IMR-90 (cell line): Measurements from ENCODE around the gene STX16.

Source experiments
- BHLHE40 ChIP-seq: fragments of 150-350 bp; IDR thresholded peaks from 2 replicates; pipeline ENCODE4 v1.6.1; 2016; ENCODE audit warnings: mild to moderate bottlenecking, low read depth, low read length
- CEBPB ChIP-seq: IDR thresholded peaks from 2 replicates; pipeline ENCODE4 v1.6.1; 2012; ENCODE audit warnings: low read depth, low read length, improper control_type of control experiment
- CHD1 ChIP-seq: IDR thresholded peaks from 2 replicates; pipeline ENCODE4 v1.6.1; 2012; ENCODE audit warnings: low read depth, low read length, improper control_type of control experiment
- MAFK ChIP-seq: IDR thresholded peaks from 2 replicates; pipeline ENCODE4 v1.6.1; 2012; ENCODE audit warnings: low read depth, low read length, improper control_type of control experiment
- MXI1 ChIP-seq: IDR thresholded peaks from 2 replicates; pipeline ENCODE4 v1.6.1; 2012; ENCODE audit warnings: low read depth, mild to moderate bottlenecking, low read length, moderate library complexity, borderline replicate concordance
- POLR2A ChIP-seq: IDR thresholded peaks from 2 replicates; pipeline ENCODE4 v1.6.1; 2012; ENCODE audit warnings: mild to moderate bottlenecking, low read depth, low read length
- RAD21 ChIP-seq: IDR thresholded peaks from 2 replicates; pipeline ENCODE4 v1.6.1; 2012; ENCODE audit warnings: low read length, improper control_type of control experiment
- RCOR1 ChIP-seq: IDR thresholded peaks from 2 replicates; pipeline ENCODE4 v1.6.1; 2012; ENCODE audit warnings: mild to moderate bottlenecking, low read length, improper control_type of control experiment; ENCODE audit not compliant: insufficient replicate concordance
- RFX5 ChIP-seq: IDR thresholded peaks from 2 replicates; pipeline ENCODE4 v1.8.0; 2012; ENCODE audit warnings: low read depth, mild to moderate bottlenecking, low read length, moderate library complexity
- SMC3 ChIP-seq: fragments of 150-350 bp; IDR thresholded peaks from 2 replicates; pipeline ENCODE4 v1.6.1; 2016; ENCODE audit warnings: low read depth, mild to moderate bottlenecking, antibody characterized with exemption, low read length, moderate library complexity
- TF ChIP-seq, protein P1 (sequence below): conservative IDR thresholded peaks from 2 replicates; pipeline ENCODE4 v1.5.1; 2012; ENCODE audit warnings: mild to moderate bottlenecking, low read depth, low read length, improper control_type of control experiment
- TF ChIP-seq, protein P2 (sequence below): fragments of 150-350 bp; IDR thresholded peaks from 2 replicates; pipeline ENCODE4 v1.6.1; 2016; ENCODE audit warnings: low read depth, mild to moderate bottlenecking, low read length, moderate library complexity, borderline replicate concordance
- TF ChIP-seq, protein P3 (sequence below): fragments of 150-350 bp; IDR thresholded peaks from 2 replicates; pipeline ENCODE4 v1.6.1; 2017; ENCODE audit warnings: mild to moderate bottlenecking, antibody characterized with exemption, low read length, low read depth

DNA sequence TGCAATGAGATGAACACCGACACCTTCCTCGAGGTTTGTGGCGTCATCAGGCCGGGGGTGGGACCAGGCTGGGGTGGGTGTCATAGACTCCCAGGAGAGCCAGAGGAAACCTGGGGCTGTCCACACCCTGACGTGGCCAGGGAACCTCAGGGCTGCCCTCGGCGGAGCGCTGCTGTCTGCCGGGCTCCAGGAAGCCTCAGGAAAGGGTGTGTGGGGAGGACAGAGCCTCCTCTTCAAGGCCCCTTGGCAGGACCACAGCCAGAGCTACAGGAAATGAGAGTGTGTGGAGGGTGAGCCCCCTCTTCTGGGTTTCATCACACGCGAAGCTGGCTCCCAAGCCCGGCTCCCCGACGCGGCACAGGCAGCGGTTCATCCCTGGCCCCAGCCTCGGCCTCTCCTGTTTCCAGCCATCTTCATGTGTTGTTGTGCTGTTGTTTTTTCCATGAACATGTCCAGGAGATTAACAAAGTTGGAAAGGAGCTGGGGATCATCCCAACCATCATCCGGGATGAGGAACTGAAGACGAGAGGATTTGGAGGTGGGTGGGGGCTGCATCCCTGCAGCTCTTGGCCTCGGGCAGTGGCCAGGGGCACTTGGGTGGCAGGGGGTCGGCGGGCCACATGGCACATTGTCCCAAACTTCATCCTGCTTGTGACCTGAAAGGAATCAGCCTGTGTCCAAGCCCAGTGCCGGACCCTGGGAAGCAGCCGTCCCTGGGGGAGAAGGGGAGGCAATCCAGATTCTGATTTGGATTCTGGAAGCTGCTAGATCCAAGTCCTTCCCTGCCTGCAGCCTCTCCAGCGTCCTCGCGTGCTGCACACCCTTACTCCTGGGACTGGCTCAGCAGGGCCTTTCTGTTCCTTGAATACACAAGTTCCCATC is 47.9 kb downstream of the STX16 start:
- TF ChIP-seq POLR2A = no peak
- no peak for TF ChIP-seq MAFK
- TF ChIP-seq, protein P1, sequence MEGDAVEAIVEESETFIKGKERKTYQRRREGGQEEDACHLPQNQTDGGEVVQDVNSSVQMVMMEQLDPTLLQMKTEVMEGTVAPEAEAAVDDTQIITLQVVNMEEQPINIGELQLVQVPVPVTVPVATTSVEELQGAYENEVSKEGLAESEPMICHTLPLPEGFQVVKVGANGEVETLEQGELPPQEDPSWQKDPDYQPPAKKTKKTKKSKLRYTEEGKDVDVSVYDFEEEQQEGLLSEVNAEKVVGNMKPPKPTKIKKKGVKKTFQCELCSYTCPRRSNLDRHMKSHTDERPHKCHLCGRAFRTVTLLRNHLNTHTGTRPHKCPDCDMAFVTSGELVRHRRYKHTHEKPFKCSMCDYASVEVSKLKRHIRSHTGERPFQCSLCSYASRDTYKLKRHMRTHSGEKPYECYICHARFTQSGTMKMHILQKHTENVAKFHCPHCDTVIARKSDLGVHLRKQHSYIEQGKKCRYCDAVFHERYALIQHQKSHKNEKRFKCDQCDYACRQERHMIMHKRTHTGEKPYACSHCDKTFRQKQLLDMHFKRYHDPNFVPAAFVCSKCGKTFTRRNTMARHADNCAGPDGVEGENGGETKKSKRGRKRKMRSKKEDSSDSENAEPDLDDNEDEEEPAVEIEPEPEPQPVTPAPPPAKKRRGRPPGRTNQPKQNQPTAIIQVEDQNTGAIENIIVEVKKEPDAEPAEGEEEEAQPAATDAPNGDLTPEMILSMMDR = no peak
- no peak for TF ChIP-seq CHD1
- no peak for TF ChIP-seq MXI1
- TF ChIP-seq RAD21 = no peak
- TF ChIP-seq BHLHE40 = no peak
- no peak for TF ChIP-seq RCOR1
- TF ChIP-seq, protein P2, sequence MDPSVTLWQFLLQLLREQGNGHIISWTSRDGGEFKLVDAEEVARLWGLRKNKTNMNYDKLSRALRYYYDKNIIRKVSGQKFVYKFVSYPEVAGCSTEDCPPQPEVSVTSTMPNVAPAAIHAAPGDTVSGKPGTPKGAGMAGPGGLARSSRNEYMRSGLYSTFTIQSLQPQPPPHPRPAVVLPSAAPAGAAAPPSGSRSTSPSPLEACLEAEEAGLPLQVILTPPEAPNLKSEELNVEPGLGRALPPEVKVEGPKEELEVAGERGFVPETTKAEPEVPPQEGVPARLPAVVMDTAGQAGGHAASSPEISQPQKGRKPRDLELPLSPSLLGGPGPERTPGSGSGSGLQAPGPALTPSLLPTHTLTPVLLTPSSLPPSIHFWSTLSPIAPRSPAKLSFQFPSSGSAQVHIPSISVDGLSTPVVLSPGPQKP = no peak
- TF ChIP-seq, protein P3, sequence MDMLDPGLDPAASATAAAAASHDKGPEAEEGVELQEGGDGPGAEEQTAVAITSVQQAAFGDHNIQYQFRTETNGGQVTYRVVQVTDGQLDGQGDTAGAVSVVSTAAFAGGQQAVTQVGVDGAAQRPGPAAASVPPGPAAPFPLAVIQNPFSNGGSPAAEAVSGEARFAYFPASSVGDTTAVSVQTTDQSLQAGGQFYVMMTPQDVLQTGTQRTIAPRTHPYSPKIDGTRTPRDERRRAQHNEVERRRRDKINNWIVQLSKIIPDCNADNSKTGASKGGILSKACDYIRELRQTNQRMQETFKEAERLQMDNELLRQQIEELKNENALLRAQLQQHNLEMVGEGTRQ = no peak
- no peak for TF ChIP-seq RFX5
- TF ChIP-seq SMC3 = no peak
- TF ChIP-seq CEBPB = no peak
